Prostate gland (tissue), 2 donors: ENCODE measurements around the gene PDE7B.

ENCODE experiments used
- CTCF ChIP-seq, 4 experiments: fragments of 200-600 bp in 2 of 4; fragments of 450-650 bp in 2 of 4; sonication (generic) in 2 of 4; IDR thresholded peaks; 1 replicate in 3 of 4; 2 replicates in 1 of 4; pipeline ENCODE4 v1.5.1; 2016 to 2019; ENCODE audit warnings: antibody characterized with exemption in 4 of 4, mild to moderate bottlenecking in 2 of 4, moderate library complexity in 2 of 4
- POLR2A ChIP-seq: fragments of 450-650 bp; IDR thresholded peaks from one replicate; pipeline ENCODE4 v1.6.1; 2016; ENCODE audit warnings: antibody characterized with exemption, mild to moderate bottlenecking
- POLR2AphosphoS5 ChIP-seq: sonication (generic); formaldehyde crosslinking; IDR thresholded peaks from one replicate; pipeline ENCODE4 v1.6.1; 2017; ENCODE audit warnings: antibody characterized with exemption

DNA sequence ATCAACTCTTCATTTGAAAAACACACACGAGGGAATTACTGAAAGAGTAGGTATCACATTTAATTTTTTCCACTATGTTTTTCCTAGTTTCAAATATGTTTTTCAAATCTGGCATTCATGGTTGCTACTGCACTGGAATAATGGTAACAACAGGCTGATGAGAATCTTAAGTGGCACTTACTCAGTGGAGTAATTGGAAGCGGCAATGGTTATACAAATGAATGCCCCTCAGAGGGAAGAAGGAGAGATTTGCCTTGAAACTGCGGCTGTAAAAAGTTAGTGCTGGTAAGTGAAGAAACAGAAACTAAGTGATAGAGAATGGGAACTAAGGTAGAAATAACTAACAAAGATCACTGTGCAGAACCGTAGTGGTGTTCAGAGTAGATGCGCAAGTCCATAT is 41.0 kb upstream of the PDE7B start:
- TF ChIP-seq POLR2A (no peak), CTCF (IDR thresholded peaks at IDR 0.05) (no peak), POLR2AphosphoS5 (no peak)
